ENCODE data around the gene DEAF1. TPM values are rescaled to one million over a fixed set of nuclear protein-coding genes. Genes with fewer than 3 reads are reported as not detected.

The DEAF1 gene
- total and polyA plus RNA-seq, 2 donors (not counting 3 experiments of a cell fraction or from before 2014, with no cell fraction given): 43.6 to 55.7 TPM

DNA sequence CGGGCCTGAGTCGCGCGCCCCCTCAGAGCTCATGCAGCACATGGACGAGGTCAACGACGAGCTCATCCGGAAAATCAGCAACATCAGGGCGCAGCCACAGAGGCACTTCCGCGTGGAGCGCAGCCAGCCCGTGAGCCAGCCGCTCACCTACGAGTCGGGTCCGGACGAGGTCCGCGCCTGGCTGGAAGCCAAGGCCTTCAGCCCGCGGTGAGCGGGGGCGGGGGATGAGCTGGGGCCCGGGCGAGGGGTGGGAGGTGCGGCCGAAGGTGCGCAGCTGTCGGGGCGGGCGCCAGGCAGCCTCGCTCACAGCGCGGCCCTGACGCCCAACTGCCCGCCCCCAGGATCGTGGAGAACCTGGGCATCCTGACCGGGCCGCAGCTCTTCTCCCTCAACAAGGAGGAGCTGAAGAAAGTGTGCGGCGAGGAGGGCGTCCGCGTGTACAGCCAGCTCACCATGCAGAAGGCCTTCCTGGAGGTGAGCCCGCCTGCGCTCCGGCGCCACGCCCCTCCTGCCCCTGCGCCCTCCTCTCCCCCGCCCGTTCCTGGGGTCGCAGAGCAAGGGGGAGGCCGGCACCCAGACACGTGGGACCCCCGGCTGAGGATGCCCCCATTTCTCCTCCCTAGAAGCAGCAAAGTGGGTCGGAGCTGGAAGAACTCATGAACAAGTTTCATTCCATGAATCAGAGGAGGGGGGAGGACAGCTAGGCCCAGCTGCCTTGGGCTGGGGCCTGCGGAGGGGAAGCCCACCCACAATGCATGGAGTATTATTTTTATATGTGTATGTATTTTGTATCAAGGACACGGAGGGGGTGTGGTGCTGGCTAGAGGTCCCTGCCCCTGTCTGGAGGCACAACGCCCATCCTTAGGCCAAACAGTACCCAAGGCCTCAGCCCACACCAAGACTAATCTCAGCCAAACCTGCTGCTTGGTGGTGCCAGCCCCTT lies 31.5 kb upstream of the DEAF1 start:
- H3K4me3 ChIP-seq (replicated peaks in 1 of 3; ENCODE audit: insufficient read depth in 1 of 3, low read depth in 1 of 3, low read length in 3 of 3): no peak overlapping the region
- dilution Hi-C loops (cut with MboI; ENCODE audit: extremely low pct_ligation_motif_present, low sequenced_read_pairs) (no loop called here), intact Hi-C loops (cut with micrococcal nuclease) (loop anchor here (5.0 kb wide), 1 partner anchor 169 kb away; no protein-coding TSS in a partner anchor)
- H3K9me1 ChIP-seq (replicated peaks; ENCODE audit: control insufficient read depth, extremely low read depth, insufficient read depth, low read length): no peaks in the 10 kb centered on the region
- H2AFZ ChIP-seq (ENCODE audit: low read depth, low read length): peak overlapping the region; percentile 75
- TF ChIP-seq POLR2A (IDR thresholded peaks at IDR 0.05; ENCODE audit: low read depth, low read length): no peak
- TF ChIP-seq FOS (IDR thresholded peaks at IDR 0.05; ENCODE audit: borderline replicate concordance, insufficient read depth, low read length): no peak
- no peak for TF ChIP-seq MYC (IDR thresholded peaks at IDR 0.05; ENCODE audit: low read depth, low read length)
- TF ChIP-seq, protein P1, sequence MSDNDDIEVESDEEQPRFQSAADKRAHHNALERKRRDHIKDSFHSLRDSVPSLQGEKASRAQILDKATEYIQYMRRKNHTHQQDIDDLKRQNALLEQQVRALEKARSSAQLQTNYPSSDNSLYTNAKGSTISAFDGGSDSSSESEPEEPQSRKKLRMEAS (IDR thresholded peaks at IDR 0.05; ENCODE audit: insufficient read depth, insufficient read length): no peak
- TF ChIP-seq POLR2AphosphoS5 (IDR thresholded peaks at IDR 0.05; ENCODE audit: insufficient read depth, low read depth, low read length): no peak
- no peak for TF ChIP-seq GATA2 (IDR thresholded peaks at IDR 0.05; ENCODE audit: insufficient read depth, insufficient read length, low read depth, low read length)
- no peak for TF ChIP-seq CTCF (IDR thresholded peaks at IDR 0.05; ENCODE audit: extremely low read depth in 1 of 2, insufficient read depth in 1 of 2, low read depth in 1 of 2, low read length in 2 of 2)
- TF ChIP-seq JUN (IDR thresholded peaks at IDR 0.05; ENCODE audit: borderline replicate concordance, insufficient read depth, insufficient read length, low read depth): no peak
- no peak for TF ChIP-seq EZH2 (IDR thresholded peaks at IDR 0.05; ENCODE audit: borderline replicate concordance, low read depth, low read length, severe bottlenecking)
- peaks cover 13 to 17% of the 10 kb centered on the region in 2 experiments for H3K27me3 ChIP-seq (ENCODE audit: control insufficient read depth in 2 of 2, insufficient read depth in 2 of 2, low read length in 2 of 2)
- H3K79me2 ChIP-seq (ENCODE audit: control insufficient read depth, insufficient read depth, low read length): no peaks in the 10 kb centered on the region
- BruUV-seq (replicated peaks): no TSS peak
- ChIA-PET POLR2A (interaction anchor here (0.6 to 1.2 kb wide), 2 partner anchors 12 to 189 kb away, joined by 3 read pairs; partner anchors contain the start of gene LRRC56), CTCF (interaction anchor here (0.6 to 3.7 kb wide), 18 partner anchors 10 to 190 kb away, joined by 3 to 26 read pairs (median 4); partner anchors contain the start of genes DEAF1, EPS8L2, HRAS and PHRF1)
- DNase-seq (ENCODE audit: low read depth, low spot score) (no peak), FAIRE-seq (no peak)
- no peaks in the 10 kb centered on the region for H3K4me1 ChIP-seq (ENCODE audit: control insufficient read depth, extremely low read depth, insufficient read depth, low read length)
- H3K9me3 ChIP-seq (replicated peaks; ENCODE audit: control insufficient read depth, insufficient read depth, low read length): no peaks in the 10 kb centered on the region
- no peaks in the 10 kb centered on the region for H3K36me3 ChIP-seq (ENCODE audit: control insufficient read depth in 2 of 2, extremely low read depth in 1 of 2, insufficient read depth in 2 of 2, low read length in 2 of 2)
- no peak overlapping the region for H3K9ac ChIP-seq (replicated peaks; ENCODE audit: extremely low read depth, insufficient read depth, low read length)
- H3K27ac ChIP-seq (ENCODE audit: insufficient read depth, low read depth, low read length): no peak overlapping the region
- no peaks in the 10 kb centered on the region for H4K20me1 ChIP-seq (replicated peaks; ENCODE audit: control insufficient read depth, extremely low read depth, insufficient read depth, low read length)
- H3K4me2 ChIP-seq (ENCODE audit: insufficient read depth, low read length): no peak overlapping the region

Data from endothelial cell of umbilical vein (primary cell).